GM18505 (cell line): ENCODE measurements around the gene OSBPL10.
A peak's percentile ranks its signal among the peaks of the same experiment; 100 is the strongest.

ENCODE experiments used
- ATAC-seq: cut with Tn5 transposase; IDR thresholded peaks from one replicate; pipeline ENCODE4 v1.9.1; 2021; ENCODE audit not compliant: unreplicated experiment
- POLR2A ChIP-seq: IDR thresholded peaks from 4 replicates; pipeline ENCODE4 v1.6.1; 2011; ENCODE audit warnings: borderline replicate concordance; ENCODE audit not compliant: insufficient read depth, insufficient read length; ENCODE audit errors: extremely low read depth

OSBPL10 gene

GRCh38 chr3:31622636-31623288, 358.3 kb downstream of the OSBPL10 start:
- no peak for TF ChIP-seq POLR2A
- ATAC-seq = peak; percentile 64

DNA sequence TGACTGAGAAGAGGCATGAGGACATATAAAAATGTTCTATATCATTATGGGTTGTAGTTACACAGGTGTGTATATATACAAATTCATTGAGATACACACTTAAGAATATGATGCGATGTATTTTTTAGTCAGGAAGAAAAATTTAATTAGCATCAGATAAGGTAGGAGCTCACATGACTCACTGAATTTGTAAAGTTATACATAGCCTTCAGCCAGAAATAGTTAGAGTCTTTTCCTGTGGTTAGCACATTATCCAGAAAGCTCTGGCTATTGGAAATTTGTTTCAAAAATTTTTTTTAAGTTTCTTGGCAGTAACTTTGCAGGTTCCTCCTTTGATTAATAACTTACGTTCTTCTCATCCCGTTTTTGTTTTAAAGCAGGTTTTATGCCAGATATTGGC, 359.7 kb downstream of the OSBPL10 start:
- TF ChIP-seq POLR2A = no peak
- no peak for ATAC-seq

DNA sequence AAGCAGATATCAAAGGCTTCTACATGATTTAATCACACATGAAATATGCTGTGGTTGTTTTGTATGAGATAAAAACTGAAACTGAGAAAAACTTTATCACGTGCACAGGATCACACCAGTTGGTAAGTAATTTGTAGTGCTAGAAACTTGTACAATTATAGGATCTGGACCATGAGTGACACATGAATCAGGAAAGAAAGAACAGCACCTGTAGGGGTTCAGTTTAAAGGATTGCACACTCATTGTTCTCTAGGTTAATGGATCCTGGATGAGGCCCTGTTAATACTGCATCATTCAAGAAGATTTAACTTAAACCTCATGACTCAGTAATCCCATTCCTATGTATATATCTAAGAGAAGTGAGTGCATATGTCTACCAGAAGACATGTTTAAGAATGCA, 360.4 kb downstream of the OSBPL10 start:
- no peak for ATAC-seq
- TF ChIP-seq POLR2A = no peak

- no peak for TF ChIP-seq POLR2A
- ATAC-seq = no peak
Observed at GRCh38 chr3:31616711-31617110, 364.4 kb downstream of the OSBPL10 start.

DNA sequence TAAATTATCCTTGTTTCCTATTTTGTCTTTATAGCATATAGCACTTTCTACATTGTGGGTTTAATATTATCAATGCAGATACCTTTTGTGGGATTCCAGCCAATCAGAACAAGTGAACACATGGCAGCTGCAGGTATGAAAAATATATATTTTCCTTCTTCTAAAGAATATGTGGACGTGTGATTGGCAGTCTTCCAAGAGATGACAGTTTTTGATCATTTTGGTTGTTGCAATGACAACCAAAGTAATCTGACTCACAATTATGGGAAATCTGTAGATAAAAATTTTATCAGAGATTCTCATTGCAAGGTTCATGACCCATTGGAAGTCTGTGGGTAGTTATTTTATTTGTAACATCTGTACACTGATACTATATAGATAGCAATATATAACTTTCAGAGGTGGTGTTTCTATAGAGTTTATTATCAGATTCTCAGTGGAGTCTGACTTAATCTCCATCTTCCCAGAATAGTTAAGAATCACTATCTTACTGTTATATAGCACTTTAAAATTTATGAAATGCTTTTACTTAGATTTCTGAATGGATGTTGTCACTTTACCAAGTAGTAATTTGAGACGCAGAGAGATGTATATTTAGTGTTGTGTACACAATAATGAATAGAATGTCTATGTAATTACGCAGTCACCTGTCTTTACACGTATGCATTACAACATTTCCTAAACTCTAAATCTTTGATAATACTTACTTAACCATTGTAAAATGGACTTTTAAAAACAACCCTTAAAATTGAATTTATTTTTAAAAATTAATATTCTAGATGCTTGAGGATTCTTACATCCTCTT, 365.8 kb downstream of the OSBPL10 start:
- TF ChIP-seq POLR2A = no peak
- ATAC-seq = no peak

DNA sequence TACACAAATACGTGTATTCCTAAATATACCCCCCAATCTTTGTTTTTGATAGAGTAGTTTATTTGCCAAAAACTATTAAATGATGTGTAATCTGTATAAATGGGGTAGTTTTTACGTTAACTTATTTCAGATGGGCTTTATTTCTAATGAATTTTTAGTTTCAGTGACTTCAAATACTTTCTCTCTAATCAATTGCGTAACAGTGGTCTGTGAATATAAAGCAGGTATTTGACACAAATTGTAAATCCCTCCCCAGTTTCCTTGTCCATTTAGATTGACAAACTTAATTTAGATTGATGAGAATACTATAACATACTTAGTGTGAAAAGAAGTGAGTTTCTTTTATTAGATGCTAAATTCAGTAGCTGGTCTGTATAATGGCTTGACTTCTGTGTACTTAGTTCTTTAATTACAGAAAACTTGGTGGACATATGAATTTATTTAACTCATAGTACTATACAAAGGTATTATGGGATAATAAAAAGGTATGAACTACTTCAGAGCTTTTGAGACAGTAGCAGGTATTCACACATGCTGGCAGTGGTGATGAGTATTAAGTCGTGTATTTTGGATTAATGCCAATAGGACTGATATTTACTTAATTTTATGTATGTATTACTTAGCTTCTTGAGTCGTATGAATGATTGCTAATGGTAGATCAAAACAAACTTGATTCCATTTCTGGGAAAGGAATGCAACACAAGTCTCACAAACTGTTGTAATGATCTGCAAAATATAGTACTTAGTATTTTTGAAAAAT, 366.7 kb downstream of the OSBPL10 start:
- no peak for TF ChIP-seq POLR2A
- no peak for ATAC-seq

GRCh38 chr3:31613654-31614053, 367.4 kb downstream of the OSBPL10 start:
- no peak for TF ChIP-seq POLR2A

GRCh38 chr3:31613177-31613576, 367.9 kb downstream of the OSBPL10 start:
- no peak for TF ChIP-seq POLR2A
- no peak for ATAC-seq

More at GRCh38 chr3:31613654-31614053, 367.4 kb downstream of the OSBPL10 start:
- no peak for ATAC-seq
